Measurements from ENCODE around the gene PNO1.
A peak's percentile ranks its signal among the peaks of the same experiment; 100 is the strongest.
"Not testable (repeated sequence)": the region's sequence is repeated elsewhere in the genome, so short reads cannot be mapped to it uniquely, and the experiment has no call there.

PNO1 gene

GRCh38 chr2:68157002-68157401 lies 686 bp upstream of the PNO1 start:
- no peak for DNase-seq (ENCODE audit: low read depth)

DNA sequence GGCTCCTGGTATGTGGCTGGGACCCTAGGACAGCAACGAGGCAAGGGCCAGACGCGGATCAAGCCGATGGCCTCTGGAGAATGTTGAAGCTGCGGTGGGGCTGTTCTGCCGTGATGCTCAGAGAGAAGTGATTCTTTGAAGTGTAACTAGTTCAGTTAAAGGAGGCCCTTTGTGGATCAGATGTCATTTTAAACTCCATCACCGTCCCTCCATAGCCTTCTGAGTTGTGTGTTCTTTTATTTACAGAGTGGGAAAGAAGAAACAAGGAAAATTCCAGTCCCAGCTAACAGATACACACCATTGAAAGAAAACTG lies 403 bp downstream of the PNO1 start:
- no peak for DNase-seq (ENCODE audit: low read depth)

- DNase-seq (ENCODE audit: low read depth): no peak
Observed at GRCh38 chr2:68163641-68164040, 6.0 kb downstream of the PNO1 start.

GRCh38 chr2:68167186-68167585 lies 9.5 kb downstream of the PNO1 start:
- DNase-seq (ENCODE audit: low read depth): no peak

GRCh38 chr2:68169308-68169707 lies 11.6 kb downstream of the PNO1 start:
- no peak for DNase-seq (ENCODE audit: low read depth)

- DNase-seq (ENCODE audit: low read depth): no peak
Observed at GRCh38 chr2:68171146-68171545, 13.5 kb downstream of the PNO1 start.

- DNase-seq (ENCODE audit: low read depth): no peak
Observed at GRCh38 chr2:68171684-68172083, 14.0 kb downstream of the PNO1 start.

GRCh38 chr2:68172521-68172920 lies 14.8 kb downstream of the PNO1 start:
- DNase-seq (ENCODE audit: low read depth): no peak

DNA sequence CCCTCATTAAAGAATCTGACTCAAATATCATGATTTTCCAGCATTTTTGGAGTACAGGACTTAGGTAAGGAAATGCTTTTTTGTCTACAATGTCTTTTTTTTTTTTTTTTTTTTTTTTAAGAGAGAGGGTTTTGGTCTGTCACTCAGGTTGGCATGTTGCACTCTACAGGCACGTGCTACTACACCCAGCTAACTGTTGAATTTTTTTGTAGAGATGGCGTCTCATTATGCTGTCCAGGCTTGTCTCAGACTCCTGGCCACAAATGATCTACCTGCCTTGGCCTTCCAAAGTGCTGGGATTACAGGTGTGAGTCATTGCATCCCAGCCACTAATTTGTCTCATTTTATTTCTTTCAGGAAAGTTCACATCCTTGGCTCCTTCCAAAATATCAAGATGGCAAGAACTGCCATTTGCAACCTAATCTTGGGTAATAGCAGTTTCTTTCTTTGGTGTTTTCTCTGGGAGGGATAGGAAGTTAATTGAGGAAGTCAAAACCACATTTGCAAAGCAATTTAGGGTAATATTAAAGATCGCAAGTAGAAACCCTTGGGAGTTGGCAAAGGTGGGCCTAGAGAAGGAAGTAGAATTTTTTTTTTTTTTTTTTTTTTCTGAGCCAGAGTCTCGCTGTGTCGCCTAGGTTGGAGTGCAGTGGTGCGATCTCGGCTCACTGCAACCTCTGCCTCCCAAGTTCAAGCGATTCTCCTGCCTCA lies 15.5 kb downstream of the PNO1 start:
- DNase-seq (ENCODE audit: low read depth): no peak

DNA sequence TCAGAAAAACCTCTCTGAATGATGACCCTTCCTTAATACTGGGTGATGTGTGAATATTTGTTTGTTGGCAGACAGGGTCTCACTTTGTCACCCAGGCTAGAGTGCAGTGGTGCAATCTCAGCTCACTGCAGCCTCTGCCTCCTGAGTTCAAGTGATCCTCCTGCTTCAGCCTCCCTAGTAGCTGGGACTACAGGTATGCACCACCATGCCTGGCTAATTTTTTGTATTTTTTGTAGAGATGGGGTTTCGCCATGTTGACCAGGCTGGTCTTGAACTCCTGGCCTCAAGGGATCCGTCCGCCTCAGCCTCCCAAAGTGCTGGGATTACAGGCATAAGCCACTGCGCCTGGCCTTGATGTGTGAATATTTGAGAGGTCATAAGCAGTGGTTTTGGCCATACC lies 17.5 kb downstream of the PNO1 start:
- not testable (repeated sequence) for DNase-seq (ENCODE audit: low read depth)

DNA sequence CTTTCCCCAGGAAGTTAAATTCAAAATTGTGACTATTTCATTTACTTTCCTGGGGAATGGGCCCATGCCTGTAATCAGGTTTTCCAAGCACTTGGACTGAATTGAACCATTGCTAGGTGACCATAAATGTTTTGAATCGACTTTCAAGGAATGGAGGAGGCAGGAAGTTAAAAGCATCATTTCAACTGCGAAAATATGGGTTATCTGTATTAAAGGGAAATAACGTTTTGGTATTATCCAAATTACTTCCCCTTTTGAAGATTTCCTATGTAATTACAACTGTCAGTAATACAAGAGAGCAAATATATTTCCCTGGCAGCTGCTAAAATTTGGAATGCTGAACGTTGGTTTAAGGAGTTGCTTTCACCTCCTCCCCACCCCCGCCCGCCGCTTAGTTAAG lies 19.0 kb downstream of the PNO1 start:
- no peak for DNase-seq (ENCODE audit: low read depth)

- no peak for DNase-seq (ENCODE audit: low read depth)
Observed at GRCh38 chr2:68177541-68177940, 19.9 kb downstream of the PNO1 start.

- DNase-seq (ENCODE audit: low read depth): no peak
Observed at GRCh38 chr2:68178432-68178831, 20.7 kb downstream of the PNO1 start.

DNA sequence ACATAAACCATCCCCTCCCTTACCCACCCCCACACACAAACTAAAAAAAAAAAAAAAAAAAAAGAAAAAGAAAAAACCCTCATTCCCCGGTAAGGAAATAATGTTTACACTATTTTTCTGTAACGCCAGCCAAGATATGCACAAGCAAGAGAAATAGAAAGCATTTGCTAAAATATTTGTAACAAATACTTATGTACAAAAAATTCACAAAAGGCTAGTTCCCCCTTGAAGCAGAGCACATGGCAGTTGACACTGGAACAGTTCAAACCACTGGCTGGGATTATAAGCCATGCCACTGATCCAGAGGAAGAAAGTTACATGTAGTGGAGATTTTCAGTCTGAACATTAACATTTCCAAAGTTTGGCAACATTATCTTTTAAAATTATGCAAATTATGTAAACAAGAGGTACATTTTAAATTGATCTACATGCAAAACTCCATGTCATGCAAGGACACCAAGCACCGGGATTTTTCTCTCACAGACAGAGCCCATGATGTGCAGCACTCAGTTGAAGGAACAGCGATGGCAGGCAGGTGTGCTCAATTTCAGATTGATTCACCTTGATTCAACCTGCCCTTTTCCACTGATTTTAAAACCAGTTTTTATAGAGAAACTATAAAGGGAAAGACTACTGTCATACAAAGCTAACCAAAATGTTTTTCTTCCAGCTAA lies 21.4 kb downstream of the PNO1 start:
- no peak for DNase-seq (ENCODE audit: low read depth)

- no peak for DNase-seq (ENCODE audit: low read depth)
Observed at GRCh38 chr2:68182902-68183301, 25.2 kb downstream of the PNO1 start.

GRCh38 chr2:68185541-68186164 lies 28.0 kb downstream of the PNO1 start:
- peak; percentile 35 for DNase-seq (ENCODE audit: low read depth)

GRCh38 chr2:68187329-68187728 lies 29.6 kb downstream of the PNO1 start:
- no peak for DNase-seq (ENCODE audit: low read depth)

GRCh38 chr2:68188831-68189230 lies 31.1 kb downstream of the PNO1 start:
- DNase-seq (ENCODE audit: low read depth): no peak

DNA sequence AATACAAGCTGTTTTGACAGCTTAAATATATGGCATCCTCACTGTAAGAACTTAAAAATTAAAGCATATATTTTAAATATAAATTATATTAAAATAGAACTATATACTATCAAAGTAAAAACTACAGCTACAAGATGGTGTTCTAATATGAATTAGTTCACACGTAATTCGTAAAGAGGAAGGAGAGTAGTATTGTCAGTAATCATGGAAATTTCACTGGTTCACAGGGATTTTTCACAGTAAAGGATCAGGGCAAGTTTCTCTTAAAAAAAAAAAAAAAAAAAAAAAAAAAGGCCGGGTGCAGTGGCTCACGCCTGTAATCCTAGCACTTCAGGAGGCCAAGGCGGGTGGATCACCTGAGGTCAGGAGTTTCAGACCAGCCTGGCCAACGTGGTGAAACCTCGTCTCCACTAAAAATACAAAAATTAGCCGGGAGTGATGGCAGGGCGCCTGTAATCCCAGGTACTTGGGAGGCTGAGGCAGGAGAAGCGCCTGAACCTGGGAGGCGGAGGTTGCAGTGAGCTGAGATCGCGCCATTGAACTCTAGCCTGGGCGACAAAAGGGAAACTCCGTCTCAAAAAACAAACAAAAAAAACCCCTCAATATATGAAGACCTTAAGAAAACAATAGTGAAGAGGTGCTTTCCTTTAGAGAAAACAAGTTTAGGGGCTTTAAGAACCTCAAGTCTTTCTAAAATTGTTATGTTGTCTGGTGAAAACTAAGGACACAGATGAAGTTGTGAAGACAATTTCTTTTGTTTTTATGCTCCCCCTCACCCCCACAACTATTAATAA lies 32.5 kb downstream of the PNO1 start:
- DNase-seq (ENCODE audit: low read depth): no peak

GRCh38 chr2:68190991-68191731 lies 33.5 kb downstream of the PNO1 start:
- no peak for DNase-seq (ENCODE audit: low read depth)

- DNase-seq (ENCODE audit: low read depth): no peak
Observed at GRCh38 chr2:68193144-68193543, 35.5 kb downstream of the PNO1 start.

DNA sequence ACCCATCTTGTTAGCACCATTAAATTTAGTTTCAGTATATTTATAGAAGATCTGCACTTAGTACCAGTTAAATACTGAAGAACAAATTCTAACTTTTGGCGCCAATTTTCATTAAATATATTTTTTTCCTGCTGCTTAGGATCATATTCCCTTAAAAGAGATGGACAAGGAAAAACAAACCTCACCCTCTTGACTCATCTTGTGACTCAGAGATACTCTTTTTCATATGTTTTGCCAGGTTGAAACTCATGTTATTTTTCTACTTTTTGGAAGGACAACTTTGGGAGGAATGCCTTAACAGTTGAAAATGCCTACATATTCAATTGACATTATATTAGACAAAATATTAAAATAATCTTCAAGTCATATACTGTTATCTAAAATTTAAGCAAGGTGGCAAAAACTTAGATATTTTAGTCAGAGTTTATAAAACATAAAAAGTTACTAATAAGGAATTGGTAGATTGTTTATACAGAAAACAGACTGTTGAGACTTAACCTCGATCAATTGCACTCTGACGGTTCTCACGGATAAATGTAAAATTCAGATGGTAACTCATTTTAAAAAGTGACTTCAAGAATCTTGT lies 36.2 kb downstream of the PNO1 start:
- no peak for DNase-seq (ENCODE audit: low read depth)

Data from stimulated activated CD8-positive, alpha-beta memory T cell treated with anti-CD3 and anti-CD28 coated beads, Interleukin-15, amount 100 ng/mL, for 24 hours (primary cell).